SK-N-SH (cell line): ENCODE results near the gene YEATS4. TPM values are rescaled to one million over a fixed set of nuclear protein-coding genes. Genes with fewer than 3 reads are reported as not detected.

Source experiments
- CTCF ChIA-PET: fragments of 300-600, 350-600 bp; formaldehyde crosslinking; extraction: SDS; loops from one replicate; lab custom pipeline; 2021; lab: Yijun Ruan, JAX
- POLR2A ChIA-PET: fragments of 350-600 bp; sonication (Branson Sonifier 250); formaldehyde crosslinking; extraction: SDS; loops from one replicate; lab custom pipeline; 2020; ENCODE audit warnings: antibody characterized with exemption, inconsistent platforms; lab: Yijun Ruan, JAX
- DNase-seq: peaks from one replicate; pipeline ENCODE4 v3.0.0; 2012
- H2AFZ ChIP-seq: fragments of 200-600 bp; sonication (generic); 2 replicates; pipeline ENCODE4 v1.8.1; 2016; ENCODE audit warnings: antibody characterized with exemption, mild to moderate bottlenecking, low read depth
- H3F3A ChIP-seq: fragments of 200-600 bp; sonication (generic); replicated peaks from 2 replicates; pipeline ENCODE3; 2016; ENCODE audit warnings: antibody characterized with exemption, mild to moderate bottlenecking; ENCODE audit not compliant: insufficient read depth
- H3K27ac ChIP-seq, 2 experiments: fragments of 200-500 bp in 1 of 2; fragments of 200-600 bp in 1 of 2; sonication (Bioruptor generic) in 1 of 2; sonication (generic), shearing (Covaris generic) in 1 of 2; 2 replicates each; pipeline versions ENCODE4 v1.5.1 to v1.6.1; 2014 to 2016; ENCODE audit warnings: low read depth in 2 of 2, inconsistent platforms in 1 of 2, low read length in 1 of 2, mild to moderate bottlenecking in 1 of 2, mixed read lengths in 1 of 2
- H3K27me3 ChIP-seq: fragments of 200-600 bp; sonication (generic), shearing (Covaris generic); 2 replicates; pipeline ENCODE4 v1.6.1; 2016; ENCODE audit warnings: mixed run types; ENCODE audit not compliant: insufficient read depth
- H3K36me3 ChIP-seq, 2 experiments: fragments of 200-500 bp in 1 of 2; fragments of 200-600 bp in 1 of 2; sonication (Bioruptor generic) in 1 of 2; sonication (generic) in 1 of 2; replicated peaks in 1 of 2; 2 replicates each; pipeline versions ENCODE3 to v1.5.1; 2014 to 2016; ENCODE audit warnings: low read length in 1 of 2, mild to moderate bottlenecking in 1 of 2; ENCODE audit not compliant: insufficient read depth in 2 of 2, control insufficient read depth in 1 of 2
- H3K4me1 ChIP-seq, 2 experiments: fragments of 200-500 bp in 1 of 2; fragments of 200-600 bp in 1 of 2; sonication (Bioruptor generic) in 1 of 2; sonication (generic), shearing (Covaris generic) in 1 of 2; 2 replicates each; pipeline versions ENCODE4 v1.5.1 to v1.6.1; 2014 to 2016; ENCODE audit warnings: low read depth in 1 of 2, low read length in 1 of 2, mixed run types in 1 of 2; ENCODE audit not compliant: insufficient read depth in 2 of 2, control insufficient read depth in 1 of 2
- H3K4me2 ChIP-seq: fragments of 200-600 bp; sonication (generic), shearing (Covaris generic); 2 replicates; pipeline ENCODE4 v1.6.1; 2017; ENCODE audit warnings: mixed run types
- H3K4me3 ChIP-seq, 2 experiments: fragments of 200-500 bp in 1 of 2; fragments of 200-600 bp in 1 of 2; sonication (Bioruptor generic) in 1 of 2; sonication (generic), shearing (Covaris generic) in 1 of 2; 2 replicates each; pipeline versions ENCODE4 v1.5.1 to v1.8.1; 2014 to 2016; ENCODE audit warnings: low read depth in 2 of 2, inconsistent platforms in 1 of 2, low read length in 1 of 2, mild to moderate bottlenecking in 1 of 2, mixed read lengths in 1 of 2, moderate library complexity in 1 of 2
- H3K79me2 ChIP-seq: fragments of 200-600 bp; sonication (generic); 2 replicates; pipeline ENCODE4 v1.8.1; 2017; ENCODE audit warnings: mild to moderate bottlenecking; ENCODE audit not compliant: insufficient read depth
- H3K9ac ChIP-seq: fragments of 200-600 bp; sonication (generic); 2 replicates; pipeline ENCODE4 v1.6.1; 2017; ENCODE audit warnings: mixed run types
- H3K9me2 ChIP-seq: fragments of 200-600 bp; sonication (generic); 2 replicates; pipeline ENCODE4 v1.6.1; 2017; ENCODE audit warnings: mixed run types
- H3K9me3 ChIP-seq: fragments of 200-600 bp; sonication (generic); 2 replicates; pipeline ENCODE4 v1.6.1; 2017; ENCODE audit warnings: mixed run types, mild to moderate bottlenecking, moderate library complexity
- H4K20me1 ChIP-seq: fragments of 200-600 bp; sonication (generic); 2 replicates; pipeline ENCODE4 v1.6.1; 2017; ENCODE audit warnings: mild to moderate bottlenecking, mixed run types; ENCODE audit not compliant: insufficient read depth
- CTCF ChIP-seq: fragments of 200-600 bp; sonication (generic); IDR thresholded peaks from 2 replicates; pipeline ENCODE4 v1.6.1; 2017; ENCODE audit warnings: antibody characterized with exemption, mild to moderate bottlenecking, moderate library complexity
- ELF1 ChIP-seq: IDR thresholded peaks from 2 replicates; pipeline ENCODE4 v1.4.0; 2012
- EZH2phosphoT487 ChIP-seq: fragments of 200-600 bp; sonication (generic); IDR thresholded peaks from 2 replicates; pipeline ENCODE4 v1.6.1; 2017; ENCODE audit warnings: low read depth, mixed run types, mild to moderate bottlenecking, antibody characterized with exemption, moderate library complexity, borderline replicate concordance
- FOXJ3 ChIP-seq: sonication (generic); formaldehyde crosslinking; IDR thresholded peaks from 2 replicates; pipeline ENCODE4 v1.5.1; 2020; ENCODE audit warnings: mild to moderate bottlenecking, missing genetic modification reagents
- FOXM1 ChIP-seq: IDR thresholded peaks from 2 replicates; pipeline ENCODE4 v1.4.0; 2012; ENCODE audit warnings: low read depth, mild to moderate bottlenecking
- GATA2 ChIP-seq: sonication (generic); formaldehyde crosslinking; IDR thresholded peaks from 2 replicates; pipeline ENCODE4 v1.5.0; 2020; ENCODE audit warnings: mild to moderate bottlenecking, missing genetic modification reagents
- MEF2A ChIP-seq: IDR thresholded peaks from 2 replicates; pipeline ENCODE4 v1.4.0; 2012; ENCODE audit warnings: low read depth, borderline replicate concordance
- MXI1 ChIP-seq: IDR thresholded peaks from 2 replicates; pipeline ENCODE4 v1.6.1; 2012; ENCODE audit warnings: mild to moderate bottlenecking, low read depth, low read length, improper control_type of control experiment
- NRF1 ChIP-seq: IDR thresholded peaks from 2 replicates; pipeline ENCODE4 v1.6.1; 2012; ENCODE audit warnings: low read depth, mild to moderate bottlenecking, low read length
- PBX3 ChIP-seq: IDR thresholded peaks from 2 replicates; pipeline ENCODE4; 2012
- POLR2AphosphoS5 ChIP-seq: IDR thresholded peaks from 2 replicates; pipeline ENCODE4 v1.6.1; 2012; ENCODE audit warnings: low read depth, low read length
- RAD21 ChIP-seq: IDR thresholded peaks from 2 replicates; pipeline ENCODE4 v1.6.1; 2012; ENCODE audit warnings: mild to moderate bottlenecking, low read length
- RCOR1 ChIP-seq: fragments of 150-350 bp; IDR thresholded peaks from 2 replicates; pipeline ENCODE4 v1.6.1; 2017; ENCODE audit warnings: antibody characterized with exemption, low read length
- RFX5 ChIP-seq: IDR thresholded peaks from 2 replicates; pipeline ENCODE4 v1.6.1; 2012; ENCODE audit warnings: mild to moderate bottlenecking, improper control_type of control experiment, low read length
- RXRA ChIP-seq: IDR thresholded peaks from 2 replicates; pipeline ENCODE4 v1.4.0; 2012; ENCODE audit warnings: low read depth, mild to moderate bottlenecking, borderline replicate concordance
- SIN3A ChIP-seq: IDR thresholded peaks from 2 replicates; pipeline ENCODE4 v1.6.1; 2012; ENCODE audit warnings: low read depth, mild to moderate bottlenecking, low read length, moderate library complexity, borderline replicate concordance
- TAF1 ChIP-seq: IDR thresholded peaks from 2 replicates; pipeline ENCODE4 v1.6.1; 2012; ENCODE audit warnings: low read depth, mild to moderate bottlenecking, low read length, moderate library complexity, borderline replicate concordance
- YY1 ChIP-seq: IDR thresholded peaks from 2 replicates; pipeline ENCODE4 v1.4.0; 2012; ENCODE audit warnings: low read depth, mild to moderate bottlenecking
- WGBS: methylation state at CpG from one replicate; pipeline ENCODE4 v1.1.6; 2017; ENCODE audit warnings: low lambda C conversion rate; 5-methylcytosine and 5-hydroxymethylcytosine counted together
- polyA plus RNA-seq, 3 experiments: library from polyadenylated mRNA; depleted of rRNA; stranded (reverse); fragments of >200 nt; gene quantifications; 2 replicates each; pipeline ENCODE4 v1.2.3, GENCODE V29; 2012
- TF ChIP-seq, protein P1 (sequence below): IDR thresholded peaks from 2 replicates; pipeline ENCODE4 v1.4.0; 2012; ENCODE audit warnings: low read depth

Gene YEATS4
- polyA plus RNA-seq, 1 of the 3 experiments (the other 2 are of a cell fraction), result 11.4 TPM

DNA sequence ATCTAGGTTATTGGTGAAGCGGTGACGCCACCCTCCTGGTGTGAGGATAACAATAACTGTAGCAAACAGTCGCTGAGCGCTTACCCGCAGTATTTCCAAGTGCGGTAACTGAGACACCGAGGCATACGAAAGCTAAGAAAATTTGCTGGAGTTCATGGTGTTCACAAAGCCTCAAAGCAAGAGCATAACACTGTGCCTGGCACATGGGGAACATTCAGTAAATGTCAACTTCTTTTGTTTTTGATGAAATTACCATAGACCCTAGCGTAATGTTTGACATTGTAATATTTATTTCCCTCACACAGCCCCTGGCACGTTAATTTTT, 767 bp downstream of the YEATS4 start:
- Histone ChIP-seq H3F3A (peaks cover 13% of the 10 kb centered on the region), H3K9ac (peak overlapping the region; percentile 95), H3K79me2 (peaks cover 29% of the 10 kb centered on the region), H4K20me1 (no peaks in the 10 kb centered on the region), H3K9me3 (0 out of 2 replicates have a peak, but pooled peaks cover 2% of the 10 kb centered on the region), H3K4me1 (peaks cover 4 to 6% of the 10 kb centered on the region in 2 experiments; a peak in 3 of 4 replicates), H3K9me2 (no peaks in the 10 kb centered on the region), H3K27ac (peak overlapping the region; percentile 93; a peak in 3 of 4 replicates), H3K27me3 (no peaks in the 10 kb centered on the region), H2AFZ (peak overlapping the region; percentile 98; the same call in 1 of the 2 replicates), H3K36me3 (peaks cover 13 to 28% of the 10 kb centered on the region in 2 experiments), H3K4me2 (peak overlapping the region; percentile 86), H3K4me3 (peak overlapping the region; percentile 83 to 90)
- 4% methylated on average over 9 of the region's 10 CpGs for WGBS
- POLR2A ChIA-PET, result interaction anchor here (0.6 kb wide), 1 partner anchor 23 kb away, joined by 3 read pairs; no protein-coding TSS in a partner anchor
- DNase-seq, result no peak
- CTCF ChIA-PET, result no interaction called here
- TF ChIP-seq MXI1 (no peak), RXRA (no peak), CTCF (no peak), PBX3 (no peak), POLR2AphosphoS5 (no peak), TAF1 (no peak), NRF1 (no peak), SIN3A (no peak), RCOR1 (no peak), RFX5 (no peak), EZH2phosphoT487 (no peak), MEF2A (no peak), YY1 (no peak), GATA2 (CRISPR knock-in tag) (no peak), ELF1 (no peak), FOXJ3 (CRISPR knock-in tag) (no peak), FOXM1 (no peak), RAD21 (no peak)
- TF ChIP-seq, protein P1, sequence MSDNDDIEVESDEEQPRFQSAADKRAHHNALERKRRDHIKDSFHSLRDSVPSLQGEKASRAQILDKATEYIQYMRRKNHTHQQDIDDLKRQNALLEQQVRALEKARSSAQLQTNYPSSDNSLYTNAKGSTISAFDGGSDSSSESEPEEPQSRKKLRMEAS, result no peak
